HepG2 (cell line): ENCODE data around the gene RFC2. TPM values are rescaled to one million over a fixed set of nuclear protein-coding genes. Genes with fewer than 3 reads are reported as not detected.

Source experiments
- ATAC-seq: fragments of 200-7000 bp; cut with Tn5 transposase; 3 replicates; pipeline ENCODE4 v1.9.1; 2020; ENCODE audit warnings: mild to moderate bottlenecking, moderate library complexity
- BruUV-seq: library from RNA; stranded (reverse); fragments of 400-500 nt; replicated peaks from 2 replicates; lab custom pipeline; 2021; lab: Mats Ljungman, UMichigan
- CTCF ChIA-PET: fragments of 300-600 bp; formaldehyde crosslinking; extraction: SDS; loops from one replicate; lab custom pipeline; 2021; ENCODE audit warnings: low total read pairs, inconsistent platforms, low intra/inter-chr PET ratio; lab: Yijun Ruan, JAX
- POLR2A ChIA-PET: fragments of 350-600 bp; sonication (Branson Sonifier 250); formaldehyde crosslinking; loops from one replicate; lab custom pipeline; 2020; ENCODE audit warnings: antibody characterized with exemption, inconsistent platforms; lab: Yijun Ruan, JAX
- DNase-seq: peaks from one replicate; pipeline ENCODE4 v3.0.0-alpha.2; 2015; ENCODE audit warnings: low spot score
- FAIRE-seq: peaks from 3 replicates; lab custom pipeline; 2011; peaks lifted over from hg19 to GRCh38; lab: Jason Lieb, UNC
- H2AFZ ChIP-seq: one replicate; pipeline ENCODE4 v1.6.1; 2011; ENCODE audit warnings: low read length, inconsistent platforms
- H3K27ac ChIP-seq: fragments of 300-600 bp; 3 replicates; pipeline ENCODE4 v1.8.0; 2011; ENCODE audit warnings: mixed run types, mild to moderate bottlenecking, mixed read lengths, low read length, inconsistent platforms; ENCODE audit not compliant: insufficient read depth; ENCODE audit errors: extremely low read length
- H3K27me3 ChIP-seq, 2 experiments: fragments of 200-600 bp in 1 of 2; 2 replicates in 1 of 2; 3 replicates in 1 of 2; pipeline versions ENCODE4 v1.6.0 to v1.8.0; 2011; ENCODE audit warnings: low read length in 2 of 2, mild to moderate bottlenecking in 2 of 2, moderate library complexity in 2 of 2, inconsistent platforms in 1 of 2; ENCODE audit not compliant: insufficient read depth in 2 of 2, control insufficient read depth in 1 of 2
- H3K36me3 ChIP-seq, 2 experiments: fragments of 200-600 bp in 1 of 2; replicated peaks in 1 of 2; 2 replicates in 1 of 2; 3 replicates in 1 of 2; pipeline versions ENCODE4 v1.5.1 to v1.8.0; 2011; ENCODE audit warnings: low read length in 2 of 2, inconsistent platforms in 1 of 2; ENCODE audit not compliant: insufficient read depth in 2 of 2, control insufficient read depth in 1 of 2
- H3K4me1 ChIP-seq: 2 replicates; pipeline ENCODE4 v1.5.1; 2012; ENCODE audit warnings: low read length, inconsistent platforms; ENCODE audit not compliant: insufficient read depth
- H3K4me2 ChIP-seq: 2 replicates; pipeline ENCODE4 v1.6.0; 2011; ENCODE audit warnings: low read depth, low read length, inconsistent platforms
- H3K4me3 ChIP-seq, 3 experiments: fragments of 200-600 bp in 1 of 3; sonication (generic), shearing (Covaris generic) in 1 of 3; replicated peaks in 1 of 3; 2 replicates each; pipeline ENCODE4 v1.5.1; 2011 to 2016; ENCODE audit warnings: low read length in 3 of 3, inconsistent platforms in 2 of 3, low read depth in 2 of 3, mild to moderate bottlenecking in 2 of 3, control low read depth in 1 of 3, mixed read lengths in 1 of 3; ENCODE audit not compliant: insufficient read depth in 1 of 3
- H3K79me2 ChIP-seq: one replicate; pipeline ENCODE4 v1.6.1; 2011; ENCODE audit warnings: low read length, inconsistent platforms; ENCODE audit not compliant: insufficient read depth
- H3K9ac ChIP-seq: 2 replicates; pipeline ENCODE4 v1.6.0; 2011; ENCODE audit warnings: mild to moderate bottlenecking, low read depth, low read length, inconsistent platforms; ENCODE audit not compliant: insufficient read depth
- H3K9me3 ChIP-seq: 2 replicates; pipeline ENCODE4 v1.5.1; 2012; ENCODE audit warnings: mild to moderate bottlenecking, low read length
- H4K20me1 ChIP-seq: 2 replicates; pipeline ENCODE4 v1.6.0; 2011; ENCODE audit warnings: inconsistent platforms, mild to moderate bottlenecking, low read length, moderate library complexity; ENCODE audit not compliant: insufficient read depth
- AFF4 ChIP-seq: sonication (generic); formaldehyde crosslinking; IDR thresholded peaks from 2 replicates; pipeline ENCODE4 v1.4.0; 2020; ENCODE audit warnings: missing genetic modification reagents
- JUN ChIP-seq: sonication (generic); formaldehyde crosslinking; IDR thresholded peaks from 2 replicates; pipeline ENCODE4 v1.4.0; 2020; ENCODE audit warnings: mild to moderate bottlenecking, missing genetic modification reagents
- ZNF121 ChIP-seq: sonication (generic); formaldehyde crosslinking; IDR thresholded peaks from 2 replicates; pipeline ENCODE4 v1.5.0; 2020; ENCODE audit warnings: mild to moderate bottlenecking, missing genetic modification reagents
- ZNF282 ChIP-seq: fragments of 450-650 bp; IDR thresholded peaks from 2 replicates; pipeline ENCODE4 v1.6.1; 2018; ENCODE audit not compliant: partially characterized antibody
- ZSCAN21 ChIP-seq: sonication (generic); formaldehyde crosslinking; IDR thresholded peaks from 2 replicates; pipeline ENCODE4 v1.8.0; 2022; ENCODE audit warnings: mild to moderate bottlenecking, missing genetic modification reagents, moderate library complexity, borderline replicate concordance
- WGBS: methylation state at CpG from one replicate; pipeline ENCODE4 v1.1.6; 2017; ENCODE audit warnings: low lambda C conversion rate; 5-methylcytosine and 5-hydroxymethylcytosine counted together
- in situ Hi-C: cut with HindIII; loops from 2 replicates; pipeline ENCODE4 v1.10.0; 2017; ENCODE audit warnings: low pct_unique_long_range_greater_than_20kb; ENCODE audit not compliant: extremely low pct_ligation_motif_present
- intact Hi-C: fragments of 100-400 bp; cut with micrococcal nuclease; formaldehyde crosslinking; loops from one replicate; pipeline ENCODE4 v1.10.0; 2022; ENCODE audit not compliant: unreplicated experiment
- polyA plus RNA-seq, 8 experiments: library from polyadenylated mRNA; depleted of rRNA in 3 of 8; stranded (reverse) in 7 of 8; unstranded in 1 of 8; fragments of >200 nt; fragmentation: Illumina TruSeq in 4 of 8; extraction: Trizol in 4 of 8; gene quantifications; 2 replicates each; pipeline versions ENCODE4 v1.2.1 to v1.2.3, GENCODE V29; 2011 to 2016; ENCODE audit warnings: low read depth in 4 of 8, missing spikeins in 1 of 8, mixed read lengths in 1 of 8; ENCODE audit not compliant: insufficient read depth in 1 of 8
- total RNA-seq, 5 experiments: library from RNA; depleted of rRNA; stranded (reverse); fragments of >200 nt; fragmentation: Illumina TruSeq; extraction: Trizol; gene quantifications; 2 replicates each; pipeline ENCODE4 v1.2.3, GENCODE V29; 2016; ENCODE audit warnings: low read depth in 1 of 5
- TF ChIP-seq, protein P1 (sequence below): IDR thresholded peaks from 2 replicates; pipeline ENCODE4 v1.4.0; 2020; ENCODE audit warnings: mild to moderate bottlenecking, missing genetic modification reagents

The RFC2 gene
- total and polyA plus RNA-seq, 2 of the 13 experiments (the other 11 are each of a cell fraction or from before 2014, with no cell fraction given): 14.6 to 43.5 TPM

DNA sequence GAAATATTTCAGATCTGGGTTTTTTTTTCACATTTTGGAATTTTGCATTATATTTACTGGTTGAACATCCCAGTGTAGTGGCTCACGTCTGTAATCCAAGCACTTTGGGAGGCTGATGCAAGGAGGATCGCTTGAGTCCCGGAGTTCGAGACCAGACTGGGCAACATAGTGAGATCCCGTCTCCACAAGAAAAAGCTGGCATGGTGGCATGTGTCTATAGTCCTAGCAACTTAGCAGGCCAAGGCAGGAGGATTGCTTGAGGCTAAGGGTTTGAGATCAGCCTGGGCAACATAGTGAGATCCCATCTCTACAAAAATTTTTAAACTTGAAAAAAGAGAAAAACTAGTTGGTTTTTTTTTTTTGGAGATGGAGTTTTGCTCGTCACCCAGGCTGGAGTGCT, 6.0 kb downstream of the RFC2 start:
- CTCF ChIA-PET: no interaction called here
- FAIRE-seq (no peak), ATAC-seq (no peak), DNase-seq (no peak)
- H3K27ac ChIP-seq: no peak overlapping the region
- H3K27me3 ChIP-seq: no peaks in the 10 kb centered on the region
- no peaks in the 10 kb centered on the region for H4K20me1 ChIP-seq
- H3K9me3 ChIP-seq: no peaks in the 10 kb centered on the region
- H3K4me2 ChIP-seq: no peak overlapping the region
- WGBS: 99% methylated on average over 6 of the region's 6 CpGs
- no TSS peak for BruUV-seq
- peaks cover 3% of the 10 kb centered on the region for H3K79me2 ChIP-seq
- no peak overlapping the region for H3K9ac ChIP-seq
- in situ Hi-C loops (no loop called here), intact Hi-C loops (no loop called here)
- peaks cover 3 to 46% of the 10 kb centered on the region in 2 experiments; a peak in 3 of 5 replicates for H3K36me3 ChIP-seq
- H3K4me1 ChIP-seq: peaks cover 27% of the 10 kb centered on the region
- no peak overlapping the region for H3K4me3 ChIP-seq
- POLR2A ChIA-PET: no interaction called here
- TF ChIP-seq, protein P1, sequence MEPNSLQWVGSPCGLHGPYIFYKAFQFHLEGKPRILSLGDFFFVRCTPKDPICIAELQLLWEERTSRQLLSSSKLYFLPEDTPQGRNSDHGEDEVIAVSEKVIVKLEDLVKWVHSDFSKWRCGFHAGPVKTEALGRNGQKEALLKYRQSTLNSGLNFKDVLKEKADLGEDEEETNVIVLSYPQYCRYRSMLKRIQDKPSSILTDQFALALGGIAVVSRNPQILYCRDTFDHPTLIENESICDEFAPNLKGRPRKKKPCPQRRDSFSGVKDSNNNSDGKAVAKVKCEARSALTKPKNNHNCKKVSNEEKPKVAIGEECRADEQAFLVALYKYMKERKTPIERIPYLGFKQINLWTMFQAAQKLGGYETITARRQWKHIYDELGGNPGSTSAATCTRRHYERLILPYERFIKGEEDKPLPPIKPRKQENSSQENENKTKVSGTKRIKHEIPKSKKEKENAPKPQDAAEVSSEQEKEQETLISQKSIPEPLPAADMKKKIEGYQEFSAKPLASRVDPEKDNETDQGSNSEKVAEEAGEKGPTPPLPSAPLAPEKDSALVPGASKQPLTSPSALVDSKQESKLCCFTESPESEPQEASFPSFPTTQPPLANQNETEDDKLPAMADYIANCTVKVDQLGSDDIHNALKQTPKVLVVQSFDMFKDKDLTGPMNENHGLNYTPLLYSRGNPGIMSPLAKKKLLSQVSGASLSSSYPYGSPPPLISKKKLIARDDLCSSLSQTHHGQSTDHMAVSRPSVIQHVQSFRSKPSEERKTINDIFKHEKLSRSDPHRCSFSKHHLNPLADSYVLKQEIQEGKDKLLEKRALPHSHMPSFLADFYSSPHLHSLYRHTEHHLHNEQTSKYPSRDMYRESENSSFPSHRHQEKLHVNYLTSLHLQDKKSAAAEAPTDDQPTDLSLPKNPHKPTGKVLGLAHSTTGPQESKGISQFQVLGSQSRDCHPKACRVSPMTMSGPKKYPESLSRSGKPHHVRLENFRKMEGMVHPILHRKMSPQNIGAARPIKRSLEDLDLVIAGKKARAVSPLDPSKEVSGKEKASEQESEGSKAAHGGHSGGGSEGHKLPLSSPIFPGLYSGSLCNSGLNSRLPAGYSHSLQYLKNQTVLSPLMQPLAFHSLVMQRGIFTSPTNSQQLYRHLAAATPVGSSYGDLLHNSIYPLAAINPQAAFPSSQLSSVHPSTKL (CRISPR knock-in tag): no peak
- TF ChIP-seq ZNF121 (CRISPR knock-in tag): peak; percentile 79; the same call in 1 of the 2 replicates
- no peak overlapping the region for H2AFZ ChIP-seq

- no peak overlapping the region for H2AFZ ChIP-seq
- no peaks in the 10 kb centered on the region for H3K27me3 ChIP-seq
- H3K4me1 ChIP-seq: peaks cover 20% of the 10 kb centered on the region
- WGBS: 90% methylated on average over 4 of the region's 4 CpGs
- intact Hi-C loops: no loop called here
- ATAC-seq: no peak
- ChIA-PET CTCF (no interaction called here), POLR2A (no interaction called here)
- DNase-seq: no peak
- H3K9ac ChIP-seq: no peak overlapping the region
- H3K9me3 ChIP-seq: no peaks in the 10 kb centered on the region
- in situ Hi-C loops: no loop called here
- H4K20me1 ChIP-seq: no peaks in the 10 kb centered on the region
- H3K4me2 ChIP-seq: no peak overlapping the region
- FAIRE-seq: no peak
- H3K79me2 ChIP-seq: no peaks in the 10 kb centered on the region
- H3K27ac ChIP-seq: no peak overlapping the region
- H3K4me3 ChIP-seq: no peak overlapping the region
- no TSS peak for BruUV-seq
- TF ChIP-seq ZNF282 (no peak), JUN (CRISPR knock-in tag) (no peak), AFF4 (CRISPR knock-in tag) (no peak), ZSCAN21 (no peak)
- TF ChIP-seq, all 625 proteins: peak for 0
- H3K36me3 ChIP-seq: peaks cover 8 to 59% of the 10 kb centered on the region in 2 experiments; a peak in 3 of 5 replicates
Observed at GRCh38 chr7:74246497-74246896, 7.7 kb downstream of the RFC2 start.
